Suprapubic skin (tissue), 4 donors: ENCODE measurements around the gene SCRN3. TPM values are rescaled to one million over a fixed set of nuclear protein-coding genes. Genes with fewer than 3 reads are reported as not detected.

ENCODE experiments used
- DNase-seq, 2 donors: peaks; one replicate each; pipeline ENCODE4 v3.0.0-alpha.2; 2019; ENCODE audit warnings: low spot score in 2 of 2
- H3K27ac ChIP-seq: fragments of 200-600 bp; sonication (generic); one replicate; pipeline ENCODE4 v1.5.1; 2019
- H3K27me3 ChIP-seq: fragments of 200-600 bp; sonication (generic); one replicate; pipeline ENCODE4 v1.5.1; 2019
- H3K36me3 ChIP-seq: fragments of 200-600 bp; sonication (generic); one replicate; pipeline ENCODE4 v1.5.1; 2019
- H3K4me1 ChIP-seq: fragments of 200-600 bp; sonication (generic); one replicate; pipeline ENCODE4 v1.5.1; 2019
- H3K4me3 ChIP-seq: fragments of 200-600 bp; sonication (generic); one replicate; pipeline ENCODE4 v1.5.1; 2019; ENCODE audit warnings: mild to moderate bottlenecking
- H3K9me3 ChIP-seq: fragments of 200-600 bp; sonication (generic); one replicate; pipeline ENCODE4 v1.5.1; 2019
- CTCF ChIP-seq, 2 donors: fragments of 200-600 bp in 1 of 2; fragments of 450-650 bp in 1 of 2; sonication (generic) in 1 of 2; IDR thresholded peaks; one replicate each; pipeline ENCODE4 v1.5.1; 2016 to 2019; ENCODE audit warnings: antibody characterized with exemption in 2 of 2, mild to moderate bottlenecking in 1 of 2, moderate library complexity in 1 of 2
- EP300 ChIP-seq: sonication (generic); formaldehyde crosslinking; IDR thresholded peaks from one replicate; pipeline ENCODE4 v1.6.1; 2017; ENCODE audit warnings: antibody characterized with exemption
- POLR2A ChIP-seq, 2 donors: fragments of 450-650 bp; IDR thresholded peaks; one replicate each; pipeline ENCODE4 v1.6.1; 2017; ENCODE audit warnings: antibody characterized with exemption in 2 of 2, mild to moderate bottlenecking in 2 of 2, moderate library complexity in 2 of 2
- POLR2AphosphoS5 ChIP-seq, 3 donors: sonication (generic); formaldehyde crosslinking; IDR thresholded peaks; one replicate each; pipeline ENCODE4 v1.6.1; 2017; ENCODE audit warnings: antibody characterized with exemption in 3 of 3
- WGBS: methylation state at CpG from one replicate; pipeline ENCODE4 v1.1.5; 2018; 5-methylcytosine and 5-hydroxymethylcytosine counted together
- total RNA-seq, 4 donors: library from RNA; depleted of rRNA; stranded (reverse); fragments of >200 nt; gene quantifications; one replicate each; pipeline ENCODE4 v1.1.0, GENCODE V29; 2016

SCRN3 gene
- total RNA-seq, 4 donors from 2014 or later: 10.5 to 32.7 (median 23.5) TPM

GRCh38 chr2:174436351-174436750 is 40.8 kb downstream of the SCRN3 start:
- H3K9me3 ChIP-seq: no peaks in the 10 kb centered on the region
- H3K27ac ChIP-seq: no peak overlapping the region
- no peaks in the 10 kb centered on the region for H3K27me3 ChIP-seq
- H3K4me3 ChIP-seq: no peak overlapping the region
- TF ChIP-seq CTCF (IDR thresholded peaks at IDR 0.05) (no peak), POLR2A (IDR thresholded peaks at IDR 0.05) (no peak), EP300 (no peak), POLR2AphosphoS5 (IDR thresholded peaks at IDR 0.05) (no peak)
- no peaks in the 10 kb centered on the region for H3K4me1 ChIP-seq
- H3K36me3 ChIP-seq: peaks cover 14% of the 10 kb centered on the region
- no peak for DNase-seq

- Histone ChIP-seq H3K36me3 (peaks cover 20% of the 10 kb centered on the region), H3K4me1 (peaks cover 4% of the 10 kb centered on the region), H3K9me3 (no peaks in the 10 kb centered on the region), H3K4me3 (no peak overlapping the region), H3K27me3 (no peaks in the 10 kb centered on the region), H3K27ac (no peak overlapping the region)
- DNase-seq: no peak
- TF ChIP-seq CTCF (IDR thresholded peaks at IDR 0.05): no peak
- TF ChIP-seq POLR2AphosphoS5 (IDR thresholded peaks at IDR 0.05): no peak
- no peak for TF ChIP-seq POLR2A (IDR thresholded peaks at IDR 0.05)
- no peak for TF ChIP-seq EP300
- WGBS: 73% methylated on average over 13 of the region's 13 CpGs
Observed at GRCh38 chr2:174438146-174438886, 42.8 kb downstream of the SCRN3 start.

GRCh38 chr2:174439323-174439722 is 43.8 kb downstream of the SCRN3 start:
- DNase-seq: no peak
- H3K9me3 ChIP-seq: no peaks in the 10 kb centered on the region
- peaks cover 20% of the 10 kb centered on the region for H3K36me3 ChIP-seq
- no peaks in the 10 kb centered on the region for H3K27me3 ChIP-seq
- 90% methylated on average over 2 of the region's 2 CpGs for WGBS
- TF ChIP-seq POLR2A (IDR thresholded peaks at IDR 0.05) (no peak), CTCF (IDR thresholded peaks at IDR 0.05) (no peak)
- no peak overlapping the region for H3K27ac ChIP-seq
- peaks cover 4% of the 10 kb centered on the region for H3K4me1 ChIP-seq
- H3K4me3 ChIP-seq: no peak overlapping the region

- peaks cover 25% of the 10 kb centered on the region for H3K36me3 ChIP-seq
- no peak overlapping the region for H3K4me3 ChIP-seq
- no peak for DNase-seq
- H3K27ac ChIP-seq: no peak overlapping the region
- no peak for TF ChIP-seq POLR2AphosphoS5 (IDR thresholded peaks at IDR 0.05)
- TF ChIP-seq EP300: no peak
- TF ChIP-seq POLR2A (IDR thresholded peaks at IDR 0.05): no peak
- no peak for TF ChIP-seq CTCF (IDR thresholded peaks at IDR 0.05)
- no peaks in the 10 kb centered on the region for H3K9me3 ChIP-seq
- H3K4me1 ChIP-seq: peaks cover 4% of the 10 kb centered on the region
- no peaks in the 10 kb centered on the region for H3K27me3 ChIP-seq
- WGBS: 85% methylated on average over 2 of the region's 2 CpGs
Observed at GRCh38 chr2:174439950-174440349, 44.4 kb downstream of the SCRN3 start.

- peaks cover 27% of the 10 kb centered on the region for H3K36me3 ChIP-seq
- H3K9me3 ChIP-seq: no peaks in the 10 kb centered on the region
- WGBS: 75% methylated on average over 3 of the region's 3 CpGs
- no peak for TF ChIP-seq POLR2A (IDR thresholded peaks at IDR 0.05)
- no peak for TF ChIP-seq CTCF (IDR thresholded peaks at IDR 0.05)
- TF ChIP-seq POLR2AphosphoS5 (IDR thresholded peaks at IDR 0.05): no peak
- TF ChIP-seq EP300: no peak
- H3K4me1 ChIP-seq: peaks cover 4% of the 10 kb centered on the region
- no peak for DNase-seq
- no peak overlapping the region for H3K27ac ChIP-seq
- no peaks in the 10 kb centered on the region for H3K27me3 ChIP-seq
- no peak overlapping the region for H3K4me3 ChIP-seq
Observed at GRCh38 chr2:174442546-174443510, 47.3 kb downstream of the SCRN3 start.
